SKM-1 treated with dmso at 0.1 percent for 144 hours (cell line): ENCODE measurements around the gene TMEM151B.

ENCODE experiments used
- DNase-seq: peaks from one replicate; lab custom pipeline; 2025; ENCODE audit not compliant: unreplicated experiment; lab: John Stamatoyannopoulos, UW

The TMEM151B gene

DNA sequence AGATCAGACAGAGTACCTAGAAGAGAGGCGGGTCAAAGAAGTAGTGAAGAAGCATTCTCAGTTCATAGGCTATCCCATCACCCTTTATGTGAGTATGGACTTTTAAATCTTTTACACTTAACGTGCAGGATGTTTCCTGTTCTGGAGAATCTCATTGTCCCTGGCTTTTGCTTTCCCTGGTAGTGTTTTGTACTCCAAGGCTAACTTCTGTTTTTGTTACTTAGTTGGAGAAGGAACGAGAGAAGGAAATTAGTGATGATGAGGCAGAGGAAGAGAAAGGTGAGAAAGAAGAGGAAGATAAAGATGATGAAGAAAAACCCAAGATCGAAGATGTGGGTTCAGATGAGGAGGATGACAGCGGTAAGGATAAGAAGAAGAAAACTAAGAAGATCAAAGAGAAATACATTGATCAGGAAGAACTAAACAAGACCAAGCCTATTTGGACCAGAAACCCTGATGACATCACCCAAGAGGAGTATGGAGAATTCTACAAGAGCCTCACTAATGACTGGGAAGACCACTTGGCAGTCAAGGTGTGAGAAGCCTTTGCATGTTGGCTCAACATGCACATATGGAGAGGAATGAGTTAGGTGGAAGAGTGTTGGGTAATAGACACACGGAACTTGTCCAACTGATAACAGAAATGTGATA lies 20.1 kb upstream of the TMEM151B start:
- DNase-seq: no peak

DNA sequence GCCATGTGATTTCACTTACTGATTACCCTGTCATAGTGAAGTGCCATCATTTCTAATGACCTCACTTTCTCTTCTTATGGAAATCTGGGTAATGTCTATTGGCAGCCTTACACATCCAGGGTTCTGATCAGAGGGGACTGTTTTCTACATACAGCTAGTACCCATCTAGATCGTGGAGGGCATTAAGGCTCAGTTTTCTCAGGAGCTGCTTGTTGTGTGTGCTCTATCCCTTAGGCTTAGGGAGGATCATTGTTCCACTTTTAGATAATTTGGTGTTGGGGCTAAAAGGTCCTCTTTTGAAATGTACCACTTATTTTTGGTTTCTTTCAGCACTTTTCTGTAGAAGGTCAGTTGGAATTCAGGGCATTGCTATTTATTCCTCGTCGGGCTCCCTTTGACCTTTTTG lies 19.5 kb upstream of the TMEM151B start:
- DNase-seq: no peak

GRCh38 chr6:44251576-44252524 lies 18.4 kb upstream of the TMEM151B start:
- DNase-seq: no peak

- peak; percentile 19 for DNase-seq
Observed at GRCh38 chr6:44253307-44254101, 16.7 kb upstream of the TMEM151B start.

DNA sequence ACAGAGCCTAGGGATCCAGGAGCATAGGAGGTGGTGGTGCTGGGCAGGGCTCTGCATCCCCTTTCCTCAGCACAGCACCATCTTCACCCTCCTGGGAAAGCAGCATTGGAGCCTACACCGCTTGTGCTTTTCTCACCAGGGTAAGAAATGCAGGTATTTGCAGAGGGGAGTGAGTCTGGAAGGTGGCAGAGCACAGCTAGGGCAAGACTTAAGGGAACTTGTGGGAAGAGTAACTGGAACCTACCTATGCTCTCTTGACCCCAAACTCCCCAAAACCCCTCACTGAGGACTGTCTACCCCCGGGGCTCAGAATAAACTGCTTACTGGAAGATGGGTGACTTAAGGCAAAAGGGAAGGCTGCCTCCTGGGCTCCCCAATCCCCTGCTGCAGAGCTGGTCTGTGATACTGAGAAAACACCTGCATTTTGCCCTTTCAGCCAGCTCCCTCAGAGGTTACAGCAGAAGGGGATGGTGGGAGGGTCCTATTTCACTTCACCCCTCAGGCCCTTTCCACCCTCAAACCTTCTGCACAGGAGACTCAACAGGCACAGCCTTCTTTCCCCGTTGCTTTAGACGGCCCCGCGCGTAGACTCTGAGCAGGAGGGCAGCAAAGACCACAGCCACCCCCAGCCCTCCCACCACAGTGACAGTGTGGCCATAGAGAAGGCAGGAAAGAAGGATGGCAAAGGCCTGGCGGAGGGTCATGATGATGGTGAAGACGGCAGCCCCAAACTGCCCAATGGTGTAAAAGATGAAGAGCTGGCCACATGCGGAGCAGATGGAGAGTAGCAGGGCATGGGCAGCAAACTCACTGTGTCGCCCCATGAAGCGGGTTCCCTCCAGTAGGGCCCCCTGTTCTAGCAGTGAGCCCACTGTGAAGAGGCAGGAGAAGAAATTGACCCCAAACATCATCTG lies 15.8 kb upstream of the TMEM151B start:
- no peak for DNase-seq

GRCh38 chr6:44255105-44255808 lies 15.0 kb upstream of the TMEM151B start:
- no peak for DNase-seq

DNA sequence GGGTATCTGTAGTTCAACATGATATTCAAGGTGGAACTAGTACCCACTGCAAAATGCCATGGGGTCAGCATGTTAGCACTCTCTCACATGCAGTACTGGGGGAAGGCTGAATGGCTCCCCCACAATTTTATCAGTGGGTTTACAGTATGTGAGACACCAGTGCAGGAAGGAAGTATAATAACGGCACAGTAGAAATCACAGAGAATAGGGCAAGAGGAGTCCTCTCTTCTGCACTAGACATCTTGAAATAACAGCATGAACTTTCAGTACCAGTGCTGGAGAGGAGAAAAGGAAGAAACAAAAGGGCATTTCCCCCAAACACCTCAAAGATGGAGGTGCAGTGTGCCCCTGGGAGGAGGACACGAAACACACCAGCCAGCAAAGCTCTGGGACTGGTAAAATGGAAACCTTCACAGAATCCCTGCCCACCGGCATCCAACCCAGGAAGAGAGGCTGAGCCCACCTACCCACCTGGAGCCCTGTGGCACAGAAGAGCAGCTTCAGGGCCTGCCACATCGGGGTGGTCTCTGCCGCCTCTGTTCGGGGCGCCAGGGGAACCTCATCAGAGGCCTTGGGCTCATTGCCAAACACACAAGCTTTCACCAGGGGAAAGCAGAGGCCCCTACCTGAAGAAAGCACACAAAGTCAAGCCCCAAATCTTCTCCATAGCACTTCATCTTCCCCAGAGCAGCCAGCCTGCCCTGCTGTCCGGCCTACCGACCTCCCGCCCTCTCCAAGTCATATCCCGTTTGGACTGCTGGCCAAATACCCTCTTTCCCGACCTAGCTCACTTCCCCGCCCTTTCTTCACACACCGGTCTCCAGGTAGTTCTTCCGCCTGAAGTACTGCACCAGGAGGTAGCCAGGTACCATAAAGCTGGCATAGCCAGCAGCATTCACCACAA lies 14.1 kb upstream of the TMEM151B start:
- DNase-seq: no peak

DNA sequence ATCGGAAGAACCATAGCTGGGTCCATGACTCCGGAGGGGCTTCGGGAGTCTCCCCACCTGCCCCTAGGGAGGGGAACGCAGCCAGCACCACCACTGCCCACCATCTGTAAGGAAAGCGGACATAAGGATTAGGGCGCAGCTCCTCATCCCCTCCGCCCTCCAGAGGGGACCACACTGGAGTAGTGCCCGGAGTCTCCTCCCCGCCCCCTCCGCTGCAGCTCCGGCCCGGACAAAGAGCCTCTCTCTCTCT lies 13.6 kb upstream of the TMEM151B start:
- DNase-seq: no peak

- peak; percentile 65 for DNase-seq
Observed at GRCh38 chr6:44257025-44257752, 13.1 kb upstream of the TMEM151B start, which contains the start of gene SLC35B2. Gene SLC35B2 (minus strand): TSS chr6:44257528. CDS start chr6:44257410, 118 bp downstream.

DNA sequence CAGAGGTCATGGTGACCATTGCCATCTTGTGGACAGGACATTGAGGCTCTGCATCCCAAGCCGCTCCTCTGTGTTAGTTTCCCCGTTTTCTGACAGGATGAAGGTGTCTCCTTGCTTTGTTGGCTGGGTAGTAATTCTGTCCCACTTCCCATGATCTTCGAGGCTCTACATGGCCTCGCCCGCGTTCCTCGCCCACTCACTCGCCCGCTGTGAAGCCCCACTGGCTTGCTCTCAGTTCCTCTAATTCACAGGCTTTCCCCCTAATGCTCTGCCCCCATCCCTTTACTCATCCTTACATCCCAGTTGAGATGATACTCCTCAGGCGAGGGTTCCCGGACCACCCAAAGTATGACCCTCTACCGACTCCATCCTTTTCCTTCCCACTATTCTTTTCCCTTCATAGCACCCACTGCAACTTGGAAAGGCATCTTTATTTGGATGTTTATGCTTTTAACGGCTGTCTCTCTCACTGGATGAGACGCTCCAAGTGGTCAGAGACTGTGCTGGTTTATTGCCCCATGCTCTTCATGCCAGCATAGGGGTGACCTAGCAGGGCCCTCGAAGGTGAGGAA lies 12.4 kb upstream of the TMEM151B start:
- DNase-seq: no peak

DNA sequence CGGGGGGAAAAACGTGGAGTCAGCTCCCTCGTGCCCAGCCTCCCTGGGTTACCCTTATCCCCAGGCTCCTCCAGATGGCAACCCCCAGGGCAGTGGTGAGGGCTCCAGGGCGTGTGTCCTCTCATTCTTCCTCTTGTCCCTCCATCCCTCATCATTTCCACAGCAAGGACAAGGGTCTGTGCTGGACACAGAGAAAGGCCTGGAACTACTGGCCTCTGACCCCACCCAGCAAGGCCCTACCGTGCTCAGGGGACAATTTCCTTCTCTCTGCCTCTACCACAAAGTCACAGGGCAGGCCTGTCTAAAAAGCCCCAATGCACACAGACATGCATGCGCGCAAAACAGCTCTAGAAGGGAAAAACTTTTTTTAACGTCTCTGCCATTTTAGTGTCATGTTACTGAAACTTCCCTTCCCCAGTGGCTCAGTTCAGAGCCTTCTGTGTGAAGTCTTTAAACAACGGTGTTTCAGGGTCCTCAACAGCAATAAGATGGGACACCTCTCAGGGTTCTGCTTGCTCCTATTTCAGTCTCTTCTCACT lies 11.9 kb upstream of the TMEM151B start:
- DNase-seq: no peak

DNA sequence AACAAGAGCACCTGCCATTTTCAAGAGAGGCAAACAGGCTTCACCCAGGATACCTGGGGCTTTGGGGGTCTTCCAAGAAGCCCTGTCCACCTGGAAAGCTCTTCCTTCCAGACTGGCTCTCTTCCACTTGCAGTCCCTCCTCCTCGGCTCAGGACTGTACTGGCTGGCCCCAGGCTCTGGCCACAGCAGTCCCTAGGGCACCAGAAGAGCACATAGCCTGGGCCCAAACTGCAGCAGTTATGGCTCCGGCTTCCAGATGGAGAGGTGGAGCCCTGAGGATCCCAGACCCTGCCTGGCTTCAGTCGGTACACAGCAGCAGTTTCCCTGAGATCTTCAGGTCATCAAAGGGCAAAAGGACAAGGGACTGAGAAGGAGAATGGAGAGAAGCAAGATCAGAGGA lies 11.3 kb upstream of the TMEM151B start:
- DNase-seq: no peak

DNA sequence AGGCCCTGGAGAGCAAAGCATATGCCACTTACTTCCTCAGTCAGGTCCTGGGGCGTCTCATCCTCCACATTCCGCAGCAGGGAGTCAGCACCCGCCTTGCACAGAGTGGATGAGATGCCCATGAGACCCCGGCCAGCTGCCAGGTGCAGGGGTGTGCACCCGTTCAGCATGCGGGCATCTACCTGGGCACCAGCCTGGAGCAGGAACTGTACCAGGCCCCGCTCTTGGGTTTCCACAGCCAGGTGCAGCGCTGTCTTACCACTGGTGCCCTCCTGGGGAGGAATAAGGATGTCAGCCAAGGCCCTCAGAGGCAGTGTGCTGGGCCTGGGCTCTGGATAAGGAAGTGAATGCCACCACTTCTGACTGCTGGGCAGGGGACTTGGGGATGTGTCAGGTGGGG lies 10.2 kb upstream of the TMEM151B start:
- DNase-seq: no peak

- no peak for DNase-seq
Observed at GRCh38 chr6:44260451-44261297, 9.6 kb upstream of the TMEM151B start.

GRCh38 chr6:44261581-44261980 lies 8.7 kb upstream of the TMEM151B start:
- DNase-seq: no peak

DNA sequence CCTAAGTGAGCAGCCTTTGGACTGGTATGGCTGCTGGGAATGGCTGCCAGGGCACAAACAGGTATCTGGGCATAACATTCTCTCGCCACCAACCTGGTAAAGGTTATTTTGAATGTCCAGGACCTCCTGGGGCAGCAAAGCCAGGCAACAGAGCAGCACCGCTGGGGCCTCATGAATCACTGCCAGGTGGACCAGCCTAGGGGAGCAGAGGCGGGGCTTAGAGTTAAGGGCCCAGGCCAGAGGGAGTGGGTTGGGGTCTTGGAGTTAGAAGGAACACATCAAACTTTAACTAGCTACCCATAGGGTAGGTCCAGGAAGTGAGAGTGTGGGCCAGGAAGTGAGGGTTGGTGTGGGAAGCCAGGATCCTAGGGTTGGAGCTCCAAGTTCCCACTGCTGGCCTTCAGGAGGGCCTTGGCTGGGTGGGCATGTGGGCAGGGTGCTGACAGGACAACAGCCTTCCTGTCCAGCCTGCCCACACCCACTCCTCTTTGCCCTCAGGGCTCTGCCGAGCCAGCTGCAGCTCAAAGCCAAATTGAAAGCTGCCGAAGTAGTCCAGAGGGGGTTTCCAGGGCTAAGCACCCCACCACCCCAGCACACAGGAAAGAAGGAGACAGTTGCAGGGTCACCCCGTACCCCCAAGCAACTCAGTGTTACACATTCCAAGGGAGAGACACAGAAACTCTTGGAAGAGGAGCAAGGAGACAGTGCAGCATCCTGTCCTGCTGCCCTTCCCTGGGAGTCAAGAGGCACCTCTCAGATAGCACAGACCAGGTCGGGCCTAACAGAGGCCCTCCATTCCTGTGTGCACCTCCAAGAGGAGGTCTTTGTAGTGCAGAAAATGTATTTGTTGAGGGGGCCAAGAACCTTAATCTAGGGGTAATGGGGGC lies 7.5 kb upstream of the TMEM151B start:
- DNase-seq: no peak
